Caco-2 (cell line): ENCODE measurements around the gene NSDHL. TPM values are rescaled to one million over a fixed set of nuclear protein-coding genes. Genes with fewer than 3 reads are reported as not detected.

Experiments used
- BruUV-seq: library from RNA; stranded (reverse); fragments of 400-500 nt; replicated peaks from 2 replicates; lab custom pipeline; 2021; lab: Mats Ljungman, UMichigan
- CTCF ChIA-PET: fragments of 300-600 bp; sonication (Branson Sonifier 250); formaldehyde crosslinking; loops from one replicate; lab custom pipeline; 2022; ENCODE audit warnings: antibody characterized with exemption; lab: Charles Lee
- POLR2A ChIA-PET: fragments of 300-600 bp; sonication (Branson Sonifier 250); formaldehyde crosslinking; loops from one replicate; lab custom pipeline; 2022; ENCODE audit warnings: antibody characterized with exemption; lab: Charles Lee
- DNase-seq, 2 experiments: peaks; one replicate each; pipeline versions ENCODE4 v3.0.0 to v3.0.0-alpha.2; 2020 to 2022
- H3K27me3 ChIP-seq: replicated peaks from 2 replicates; pipeline ENCODE4 v1.6.0; 2011; ENCODE audit warnings: low read length; ENCODE audit not compliant: control insufficient read depth, insufficient read depth
- H3K36me3 ChIP-seq: 2 replicates; pipeline ENCODE4 v1.5.1; 2011; ENCODE audit warnings: low read length; ENCODE audit not compliant: control insufficient read depth, insufficient read depth
- H3K4me1 ChIP-seq: fragments of 250-450 bp; sonication (Bioruptor Pico); 2 replicates; pipeline ENCODE4 v1.5.1; 2020; ENCODE audit warnings: mild to moderate bottlenecking
- H3K4me3 ChIP-seq: 2 replicates; pipeline ENCODE4 v1.5.1; 2011; ENCODE audit warnings: low read depth, mild to moderate bottlenecking, control low read depth, low read length
- H3K9me3 ChIP-seq: fragments of 250-450 bp; sonication (Bioruptor Pico); 2 replicates; pipeline ENCODE4 v1.5.1; 2020; ENCODE audit warnings: mild to moderate bottlenecking, moderate library complexity
- H3K27ac Mint-ChIP-seq: one replicate; pipeline ENCODE4 v1.8.0; 2022; ENCODE audit warnings: mixed read lengths; ENCODE audit not compliant: unreplicated experiment
- H3K27me3 Mint-ChIP-seq: one replicate; pipeline ENCODE4 v1.8.0; 2022; ENCODE audit warnings: mixed read lengths; ENCODE audit not compliant: insufficient read depth, unreplicated experiment
- H3K36me3 Mint-ChIP-seq: one replicate; pipeline ENCODE4 v1.8.0; 2022; ENCODE audit warnings: mild to moderate bottlenecking, mixed read lengths; ENCODE audit not compliant: insufficient read depth, unreplicated experiment
- H3K4me1 Mint-ChIP-seq: one replicate; pipeline ENCODE4 v1.8.0; 2022; ENCODE audit warnings: low read depth, mixed read lengths; ENCODE audit not compliant: unreplicated experiment
- H3K4me3 Mint-ChIP-seq: one replicate; pipeline ENCODE4 v1.8.0; 2022; ENCODE audit warnings: mild to moderate bottlenecking, moderate library complexity, mixed read lengths; ENCODE audit not compliant: unreplicated experiment
- H3K9me3 Mint-ChIP-seq: one replicate; pipeline ENCODE4 v1.8.0; 2022; ENCODE audit warnings: mixed read lengths; ENCODE audit not compliant: unreplicated experiment
- intact Hi-C: fragments of 100-400 bp; cut with micrococcal nuclease; formaldehyde crosslinking; loops from one replicate; pipeline ENCODE4 v1.10.0; 2022; ENCODE audit not compliant: unreplicated experiment
- total RNA-seq: library from RNA; stranded (reverse); gene quantifications from 2 replicates; pipeline ENCODE4 v1.2.3, GENCODE V29; 2022
- TF ChIP-seq, protein P1 (sequence below), 2 experiments: fragments of 200-600 bp in 1 of 2; IDR thresholded peaks; 1 replicate in 1 of 2; 2 replicates in 1 of 2; pipeline versions ENCODE4 v1.5.1 to v1.8.0; 2011 to 2022; ENCODE audit warnings: antibody characterized with exemption in 1 of 2, control low read depth in 1 of 2, inconsistent platforms in 1 of 2, low read depth in 1 of 2, low read length in 1 of 2, mild to moderate bottlenecking in 1 of 2, moderate library complexity in 1 of 2; ENCODE audit not compliant: insufficient read depth in 1 of 2, severe bottlenecking in 1 of 2, unreplicated experiment in 1 of 2

NSDHL gene
- total RNA-seq, 1 experiment from 2014 or later, result 34.9 TPM

DNA sequence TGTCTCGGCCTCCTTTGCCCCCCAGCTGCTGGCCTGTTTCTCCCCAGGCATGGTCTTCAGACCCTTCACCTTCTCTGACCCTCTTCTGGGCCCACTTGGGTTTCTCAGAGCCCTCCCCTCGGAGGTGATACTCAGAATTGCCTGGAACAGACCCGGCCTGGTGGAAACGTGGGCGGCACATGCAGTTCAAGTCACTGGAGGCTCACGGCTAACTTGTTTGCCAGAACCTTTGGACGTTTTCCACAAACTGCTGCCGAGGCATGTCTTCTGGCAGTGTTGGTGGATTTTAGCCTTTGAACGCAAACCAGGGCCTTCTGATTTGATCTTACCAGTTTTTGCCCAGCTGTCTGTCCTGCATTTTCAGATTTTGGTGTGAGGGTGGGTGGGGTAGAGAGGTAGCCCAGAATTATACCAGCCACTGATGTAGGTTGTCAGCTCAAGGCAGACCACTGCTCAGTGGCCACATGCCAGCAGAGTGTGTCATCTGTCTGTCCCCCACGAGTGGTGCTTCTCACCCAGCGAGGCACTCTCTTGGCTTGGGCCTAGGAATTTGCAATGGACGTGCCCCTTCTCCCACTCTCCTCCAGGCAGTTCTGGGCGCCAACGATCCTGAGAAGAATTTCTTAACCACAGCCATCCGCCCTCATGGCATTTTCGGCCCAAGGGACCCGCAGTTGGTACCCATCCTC is 34.5 kb downstream of the NSDHL start:
- H3K4me1 Mint-ChIP-seq, result no peaks in the 10 kb centered on the region
- BruUV-seq, result no TSS peak
- no peak overlapping the region for H3K4me3 Mint-ChIP-seq
- H3K27me3 ChIP-seq, result no peaks in the 10 kb centered on the region
- peaks cover 44% of the 10 kb centered on the region for H3K36me3 Mint-ChIP-seq
- POLR2A ChIA-PET, result no interaction called here
- H3K9me3 Mint-ChIP-seq, result no peaks in the 10 kb centered on the region
- TF ChIP-seq, protein P1, sequence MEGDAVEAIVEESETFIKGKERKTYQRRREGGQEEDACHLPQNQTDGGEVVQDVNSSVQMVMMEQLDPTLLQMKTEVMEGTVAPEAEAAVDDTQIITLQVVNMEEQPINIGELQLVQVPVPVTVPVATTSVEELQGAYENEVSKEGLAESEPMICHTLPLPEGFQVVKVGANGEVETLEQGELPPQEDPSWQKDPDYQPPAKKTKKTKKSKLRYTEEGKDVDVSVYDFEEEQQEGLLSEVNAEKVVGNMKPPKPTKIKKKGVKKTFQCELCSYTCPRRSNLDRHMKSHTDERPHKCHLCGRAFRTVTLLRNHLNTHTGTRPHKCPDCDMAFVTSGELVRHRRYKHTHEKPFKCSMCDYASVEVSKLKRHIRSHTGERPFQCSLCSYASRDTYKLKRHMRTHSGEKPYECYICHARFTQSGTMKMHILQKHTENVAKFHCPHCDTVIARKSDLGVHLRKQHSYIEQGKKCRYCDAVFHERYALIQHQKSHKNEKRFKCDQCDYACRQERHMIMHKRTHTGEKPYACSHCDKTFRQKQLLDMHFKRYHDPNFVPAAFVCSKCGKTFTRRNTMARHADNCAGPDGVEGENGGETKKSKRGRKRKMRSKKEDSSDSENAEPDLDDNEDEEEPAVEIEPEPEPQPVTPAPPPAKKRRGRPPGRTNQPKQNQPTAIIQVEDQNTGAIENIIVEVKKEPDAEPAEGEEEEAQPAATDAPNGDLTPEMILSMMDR (IDR thresholded peaks at IDR 0.05; ENCODE audit: insufficient read depth in 1 of 2, low read depth in 1 of 2, low read length in 1 of 2, severe bottlenecking in 1 of 2, unreplicated experiment in 1 of 2), result no peak
- intact Hi-C loops, result no loop called here
- CTCF ChIA-PET, result no interaction called here
- no peaks in the 10 kb centered on the region for H3K9me3 ChIP-seq
- no peak overlapping the region for H3K4me3 ChIP-seq
- no peak overlapping the region for H3K27ac Mint-ChIP-seq
- no peaks in the 10 kb centered on the region for H3K4me1 ChIP-seq
- H3K27me3 Mint-ChIP-seq, result no peaks in the 10 kb centered on the region
- no peaks in the 10 kb centered on the region for H3K36me3 ChIP-seq
- DNase-seq, result no peak

DNA sequence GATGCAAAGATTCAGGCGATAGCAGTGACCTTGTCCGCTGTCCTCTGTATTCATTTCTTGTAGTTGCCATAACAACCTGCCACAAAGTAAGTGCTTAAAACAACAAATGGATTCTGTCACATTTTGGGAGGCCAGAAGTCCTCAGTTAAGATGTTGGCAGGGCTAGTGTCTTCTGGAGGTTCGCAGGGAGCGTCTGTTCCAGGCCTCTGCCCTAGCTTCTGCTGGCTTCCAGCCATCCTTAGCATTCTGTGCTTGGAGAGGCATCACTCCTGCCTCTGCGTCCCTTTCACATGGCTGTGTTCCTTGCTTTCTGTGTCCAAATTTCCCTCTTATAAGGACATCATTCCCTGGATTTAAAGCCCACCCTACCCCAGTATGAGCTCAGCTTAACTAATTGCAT is 35.5 kb downstream of the NSDHL start:
- no peaks in the 10 kb centered on the region for H3K27me3 ChIP-seq
- intact Hi-C loops, result no loop called here
- CTCF ChIA-PET, result no interaction called here
- Mint-ChIP-seq H3K27me3 (no peaks in the 10 kb centered on the region), H3K9me3 (no peaks in the 10 kb centered on the region), H3K4me1 (no peaks in the 10 kb centered on the region), H3K27ac (no peak overlapping the region), H3K36me3 (peaks cover 40% of the 10 kb centered on the region), H3K4me3 (no peak overlapping the region)
- TF ChIP-seq, protein P1 (IDR thresholded peaks at IDR 0.05; ENCODE audit: insufficient read depth in 1 of 2, low read depth in 1 of 2, low read length in 1 of 2, severe bottlenecking in 1 of 2, unreplicated experiment in 1 of 2), result no peak
- H3K9me3 ChIP-seq, result no peaks in the 10 kb centered on the region
- no peak for DNase-seq
- H3K4me1 ChIP-seq, result no peaks in the 10 kb centered on the region
- no peaks in the 10 kb centered on the region for H3K36me3 ChIP-seq
- POLR2A ChIA-PET, result no interaction called here
- H3K4me3 ChIP-seq, result no peak overlapping the region
- BruUV-seq, result no TSS peak

DNA sequence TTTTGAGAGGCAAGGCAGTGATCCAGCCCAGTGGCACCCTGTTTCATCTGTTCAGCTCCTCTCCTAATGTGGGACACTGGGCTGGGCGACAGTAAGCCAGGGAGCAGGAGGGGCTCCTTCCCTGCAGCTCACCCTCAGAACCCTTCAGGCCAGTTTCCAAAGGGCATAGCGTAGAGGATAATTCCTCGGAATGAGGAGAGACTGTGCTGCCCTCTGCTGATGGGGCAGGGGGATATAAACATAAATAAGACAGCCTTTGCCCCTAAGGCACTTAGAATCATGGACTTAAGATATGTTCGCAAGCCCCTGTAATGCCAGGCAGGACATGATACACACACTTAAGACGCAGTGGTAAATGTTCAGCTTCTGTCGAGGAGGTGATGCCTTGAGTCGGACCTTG is 39.1 kb downstream of the NSDHL start:
- CTCF ChIA-PET, result no interaction called here
- H3K9me3 Mint-ChIP-seq, result no peaks in the 10 kb centered on the region

More for the DNA sequence above, 39.1 kb downstream of the NSDHL start:
- H3K9me3 ChIP-seq, result no peaks in the 10 kb centered on the region
- no peak overlapping the region for H3K27ac Mint-ChIP-seq
- no TSS peak for BruUV-seq
- TF ChIP-seq, protein P1 (IDR thresholded peaks at IDR 0.05; ENCODE audit: insufficient read depth in 1 of 2, low read depth in 1 of 2, low read length in 1 of 2, severe bottlenecking in 1 of 2, unreplicated experiment in 1 of 2), result no peak
- no peaks in the 10 kb centered on the region for H3K27me3 Mint-ChIP-seq
- intact Hi-C loops, result no loop called here
- H3K36me3 Mint-ChIP-seq, result peaks cover 24% of the 10 kb centered on the region
- no peaks in the 10 kb centered on the region for H3K27me3 ChIP-seq
- no peak for DNase-seq
- H3K4me3 ChIP-seq, result no peak overlapping the region
- no peaks in the 10 kb centered on the region for H3K36me3 ChIP-seq
- no peaks in the 10 kb centered on the region for H3K4me1 ChIP-seq
- POLR2A ChIA-PET, result no interaction called here
- no peak overlapping the region for H3K4me3 Mint-ChIP-seq
- H3K4me1 Mint-ChIP-seq, result no peaks in the 10 kb centered on the region
